Loucy (cell line): ENCODE data around the gene PACSIN2.

Source experiments
- H2AFZ ChIP-seq: fragments of 200-600 bp; sonication (generic); 2 replicates; pipeline ENCODE4 v1.6.0; 2016; ENCODE audit warnings: antibody characterized with exemption, mild to moderate bottlenecking, low read length, moderate library complexity
- H3F3A ChIP-seq: fragments of 200-600 bp; 2 replicates; pipeline ENCODE4 v1.6.0; 2016; ENCODE audit warnings: antibody characterized with exemption, low read depth, mild to moderate bottlenecking
- H3K27me3 ChIP-seq: fragments of 200-600 bp; sonication (generic); 2 replicates; pipeline ENCODE4 v1.6.1; 2014; ENCODE audit warnings: low read length, mild to moderate bottlenecking; ENCODE audit not compliant: insufficient read depth, poor library complexity, severe bottlenecking
- H3K36me3 ChIP-seq: fragments of 200-600 bp; sonication (generic); 2 replicates; pipeline ENCODE4 v1.6.1; 2016; ENCODE audit warnings: low read length; ENCODE audit not compliant: insufficient read depth
- H3K4me1 ChIP-seq: fragments of 200-600 bp; sonication (generic); 2 replicates; pipeline ENCODE4 v1.5.1; 2014; ENCODE audit warnings: low read length, mild to moderate bottlenecking; ENCODE audit not compliant: insufficient read depth, poor library complexity, severe bottlenecking
- H3K4me2 ChIP-seq: fragments of 200-600 bp; sonication (generic); 2 replicates; pipeline ENCODE4 v1.6.0; 2014; ENCODE audit warnings: antibody characterized with exemption, low read length, low read depth, mild to moderate bottlenecking; ENCODE audit not compliant: poor library complexity, severe bottlenecking
- H3K4me3 ChIP-seq: fragments of 200-600 bp; sonication (generic); 2 replicates; pipeline ENCODE4 v1.5.1; 2014; ENCODE audit warnings: low read length, mild to moderate bottlenecking, mixed read lengths; ENCODE audit not compliant: poor library complexity, severe bottlenecking
- H3K79me2 ChIP-seq: fragments of 200-600 bp; sonication (generic); 2 replicates; pipeline ENCODE4 v1.6.1; 2014; ENCODE audit warnings: low read length; ENCODE audit not compliant: insufficient read depth
- H3K9ac ChIP-seq: fragments of 200-600 bp; sonication (generic); 2 replicates; pipeline ENCODE4 v1.6.0; 2014; ENCODE audit warnings: mild to moderate bottlenecking, low read depth, low read length, moderate library complexity; ENCODE audit not compliant: poor library complexity, severe bottlenecking
- H3K9me2 ChIP-seq: fragments of 200-600 bp; sonication (generic); replicated peaks from 2 replicates; pipeline ENCODE4 v1.6.1; 2016; ENCODE audit warnings: low read depth, low read length, mixed read lengths
- H3K9me3 ChIP-seq: fragments of 200-600 bp; sonication (generic); 2 replicates; pipeline ENCODE4 v1.6.1; 2014; ENCODE audit warnings: mild to moderate bottlenecking, antibody characterized with exemption, low read length, low read depth; ENCODE audit not compliant: insufficient read depth
- H4K20me1 ChIP-seq: fragments of 200-600 bp; sonication (generic); 2 replicates; pipeline ENCODE4 v1.6.0; 2014; ENCODE audit warnings: antibody characterized with exemption, low read length, mild to moderate bottlenecking; ENCODE audit not compliant: insufficient read depth, poor library complexity, severe bottlenecking
- CTCF ChIP-seq: fragments of 200-600 bp; sonication (generic); conservative IDR thresholded peaks from 2 replicates; pipeline ENCODE4 v1.5.1; 2014; ENCODE audit warnings: mild to moderate bottlenecking, antibody characterized with exemption, low read length
- EZH2phosphoT487 ChIP-seq: fragments of 200-600 bp; IDR thresholded peaks from 2 replicates; pipeline ENCODE4 v1.6.1; 2018; ENCODE audit warnings: antibody characterized with exemption, mild to moderate bottlenecking, moderate library complexity, borderline replicate concordance

Gene PACSIN2

GRCh38 chr22:42907404-42908373 lies 107.3 kb downstream of the PACSIN2 start:
- Histone ChIP-seq H3K36me3 (peaks cover 46% of the 10 kb centered on the region; the same call in 1 of the 2 replicates), H3K27me3 (no peaks in the 10 kb centered on the region), H3F3A (no peaks in the 10 kb centered on the region), H3K9me2 (no peaks in the 10 kb centered on the region), H3K79me2 (peaks cover 20% of the 10 kb centered on the region; the same call in 1 of the 2 replicates), H3K9me3 (no peaks in the 10 kb centered on the region), H4K20me1 (no peaks in the 10 kb centered on the region), H3K4me2 (no peak overlapping the region), H3K4me1 (no peaks in the 10 kb centered on the region), H3K9ac (no peak overlapping the region), H2AFZ (no peak overlapping the region), H3K4me3 (no peak overlapping the region)
- TF ChIP-seq CTCF (no peak), EZH2phosphoT487 (no peak)

DNA sequence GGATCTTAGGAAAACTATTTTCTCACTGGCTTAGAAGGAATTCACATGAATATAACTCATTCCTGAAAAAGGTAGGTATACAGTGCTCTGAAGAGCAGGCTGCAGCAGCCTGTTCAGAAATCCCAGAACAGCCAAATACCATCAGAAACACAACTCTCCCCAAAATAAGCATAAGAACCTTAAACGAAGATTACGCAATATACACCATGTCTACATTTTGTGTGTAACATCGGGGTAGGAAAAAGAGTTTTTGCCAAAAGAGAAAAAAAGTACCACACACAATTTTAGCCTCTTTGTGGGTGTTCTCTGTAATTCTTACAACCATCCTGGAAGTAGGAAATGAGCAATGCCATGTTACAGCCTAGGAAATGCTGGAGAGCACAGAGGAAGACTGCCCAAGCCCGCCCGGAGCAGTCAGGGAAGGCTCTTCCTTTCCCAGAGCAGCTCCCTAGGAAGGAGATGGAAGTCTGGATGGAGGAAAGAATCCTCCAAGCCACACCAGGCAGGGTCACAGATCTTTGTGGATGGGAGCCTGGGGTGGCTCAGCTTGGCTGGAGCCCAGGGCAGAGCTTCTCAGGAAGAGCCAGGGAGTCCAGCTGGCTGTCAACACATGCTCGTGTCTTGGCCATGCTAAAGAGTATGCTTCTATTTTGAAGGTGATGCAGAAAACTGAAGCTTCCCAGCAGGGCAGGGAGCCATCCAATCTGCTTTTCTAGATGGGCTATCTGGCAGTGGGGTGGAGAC lies 108.2 kb downstream of the PACSIN2 start:
- Histone ChIP-seq H2AFZ (no peak overlapping the region), H3K4me2 (no peak overlapping the region), H3K27me3 (no peaks in the 10 kb centered on the region), H3K9me3 (no peaks in the 10 kb centered on the region), H3K9ac (no peak overlapping the region), H3K36me3 (peaks cover 47% of the 10 kb centered on the region; the same call in 1 of the 2 replicates), H3K4me3 (no peak overlapping the region), H3K9me2 (no peaks in the 10 kb centered on the region), H3K4me1 (no peaks in the 10 kb centered on the region), H3K79me2 (peaks cover 14% of the 10 kb centered on the region; the same call in 1 of the 2 replicates), H4K20me1 (no peaks in the 10 kb centered on the region), H3F3A (no peaks in the 10 kb centered on the region)
- TF ChIP-seq CTCF (no peak), EZH2phosphoT487 (no peak)

DNA sequence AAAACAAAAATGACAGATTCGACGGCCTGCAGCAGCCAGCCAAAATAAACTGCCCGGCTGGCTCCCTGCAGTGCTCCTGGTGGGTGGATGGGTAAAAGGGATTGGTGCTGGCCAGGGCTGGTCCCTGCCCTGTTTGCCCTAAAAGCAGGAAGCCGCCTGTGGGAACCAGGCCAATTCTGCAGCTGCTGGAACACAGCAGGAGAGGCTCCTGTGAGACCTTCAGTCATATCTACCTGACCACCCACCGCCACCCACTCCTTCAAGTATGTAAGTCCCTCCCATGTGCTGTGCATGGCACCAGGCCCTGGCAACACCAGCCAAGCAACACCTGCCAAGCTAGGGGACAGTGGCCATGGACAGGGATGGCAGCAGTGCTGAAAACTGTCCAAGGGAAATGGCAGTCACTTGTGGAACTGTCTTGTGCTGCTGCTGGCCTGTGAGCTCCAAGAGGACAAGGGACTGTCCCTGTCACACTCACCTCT lies 109.2 kb downstream of the PACSIN2 start:
- H3K9me3 ChIP-seq = no peaks in the 10 kb centered on the region
- TF ChIP-seq CTCF (no peak), EZH2phosphoT487 (no peak)
- no peak overlapping the region for H3K4me2 ChIP-seq
- no peaks in the 10 kb centered on the region for H3K4me1 ChIP-seq
- H2AFZ ChIP-seq = no peak overlapping the region
- no peaks in the 10 kb centered on the region for H3K9me2 ChIP-seq
- no peak overlapping the region for H3K9ac ChIP-seq
- H3K27me3 ChIP-seq = no peaks in the 10 kb centered on the region
- H4K20me1 ChIP-seq = no peaks in the 10 kb centered on the region
- H3F3A ChIP-seq = no peaks in the 10 kb centered on the region
- peaks cover 23% of the 10 kb centered on the region; the same call in 1 of the 2 replicates for H3K79me2 ChIP-seq
- no peak overlapping the region for H3K4me3 ChIP-seq
- peaks cover 50% of the 10 kb centered on the region; the same call in 1 of the 2 replicates for H3K36me3 ChIP-seq
